HepG2 (cell line): Measurements from ENCODE around the gene TLCD1. TPM values are rescaled to one million over a fixed set of nuclear protein-coding genes. Genes with fewer than 3 reads are reported as not detected.

Experiments used
- ELF3 ChIP-seq: IDR thresholded peaks from 2 replicates; pipeline ENCODE4 v1.6.1; 2016; ENCODE audit warnings: missing genetic modification reagents, missing compliant biosample characterization
- HHEX ChIP-seq: IDR thresholded peaks from 2 replicates; pipeline ENCODE4 v1.6.1; 2016; ENCODE audit warnings: control low read depth
- MBNL3 ChIP-seq: fragments of 250-450 bp; sonication (Bioruptor Pico); conservative IDR thresholded peaks from 2 replicates; pipeline ENCODE4 v1.8.0; 2022; ENCODE audit warnings: mild to moderate bottlenecking, inconsistent platforms
- PHB2 ChIP-seq: fragments of 450-650 bp; IDR thresholded peaks from 2 replicates; pipeline ENCODE4 v1.6.1; 2018; ENCODE audit not compliant: partially characterized antibody
- TERF1 ChIP-seq: sonication (generic); formaldehyde crosslinking; IDR thresholded peaks from 2 replicates; pipeline ENCODE4 v1.8.0; 2022; ENCODE audit warnings: mild to moderate bottlenecking, missing genetic modification reagents, moderate library complexity
- THAP7 ChIP-seq: sonication (generic); formaldehyde crosslinking; IDR thresholded peaks from 2 replicates; pipeline ENCODE4 v1.8.1; 2023; ENCODE audit warnings: mild to moderate bottlenecking, missing genetic modification reagents
- TOPORS ChIP-seq: sonication (generic); formaldehyde crosslinking; IDR thresholded peaks from 2 replicates; pipeline ENCODE4 v1.8.0; 2023; ENCODE audit warnings: mild to moderate bottlenecking, missing genetic modification reagents
- ZFP90 ChIP-seq: sonication (generic); formaldehyde crosslinking; IDR thresholded peaks from 2 replicates; pipeline ENCODE4 v1.8.0; 2022; ENCODE audit warnings: missing genetic modification reagents, mild to moderate bottlenecking, inconsistent platforms, borderline replicate concordance
- ZNF784 ChIP-seq: sonication (generic); formaldehyde crosslinking; IDR thresholded peaks from 2 replicates; pipeline ENCODE4 v1.5.1; 2020; ENCODE audit warnings: missing genetic modification reagents, mild to moderate bottlenecking, borderline replicate concordance
- polyA plus RNA-seq, 8 experiments: library from polyadenylated mRNA; depleted of rRNA in 3 of 8; stranded (reverse) in 7 of 8; unstranded in 1 of 8; fragments of >200 nt; fragmentation: Illumina TruSeq in 4 of 8; extraction: Trizol in 4 of 8; gene quantifications; 2 replicates each; pipeline versions ENCODE4 v1.2.1 to v1.2.3, GENCODE V29; 2011 to 2016; ENCODE audit warnings: low read depth in 4 of 8, missing spikeins in 1 of 8, mixed read lengths in 1 of 8; ENCODE audit not compliant: insufficient read depth in 1 of 8
- total RNA-seq, 5 experiments: library from RNA; depleted of rRNA; stranded (reverse); fragments of >200 nt; fragmentation: Illumina TruSeq; extraction: Trizol; gene quantifications; 2 replicates each; pipeline ENCODE4 v1.2.3, GENCODE V29; 2016; ENCODE audit warnings: low read depth in 1 of 5
- TF ChIP-seq, protein P1 (sequence below): sonication (generic); formaldehyde crosslinking; IDR thresholded peaks from 2 replicates; pipeline ENCODE4 v1.5.0; 2020; ENCODE audit warnings: mild to moderate bottlenecking, missing genetic modification reagents
- TF ChIP-seq, protein P2 (sequence below): sonication (generic); formaldehyde crosslinking; IDR thresholded peaks from 2 replicates; pipeline ENCODE4 v1.4.0; 2020; ENCODE audit warnings: missing genetic modification reagents
- TF ChIP-seq, protein P3 (sequence below): sonication (generic); formaldehyde crosslinking; conservative IDR thresholded peaks from 2 replicates; pipeline ENCODE4 v1.4.0; 2020; ENCODE audit warnings: mild to moderate bottlenecking, missing genetic modification reagents, moderate library complexity

TLCD1 gene
- total and polyA plus RNA-seq, 2 of the 13 experiments (the other 11 are each of a cell fraction or from before 2014, with no cell fraction given): 14.9 to 19.6 TPM

DNA sequence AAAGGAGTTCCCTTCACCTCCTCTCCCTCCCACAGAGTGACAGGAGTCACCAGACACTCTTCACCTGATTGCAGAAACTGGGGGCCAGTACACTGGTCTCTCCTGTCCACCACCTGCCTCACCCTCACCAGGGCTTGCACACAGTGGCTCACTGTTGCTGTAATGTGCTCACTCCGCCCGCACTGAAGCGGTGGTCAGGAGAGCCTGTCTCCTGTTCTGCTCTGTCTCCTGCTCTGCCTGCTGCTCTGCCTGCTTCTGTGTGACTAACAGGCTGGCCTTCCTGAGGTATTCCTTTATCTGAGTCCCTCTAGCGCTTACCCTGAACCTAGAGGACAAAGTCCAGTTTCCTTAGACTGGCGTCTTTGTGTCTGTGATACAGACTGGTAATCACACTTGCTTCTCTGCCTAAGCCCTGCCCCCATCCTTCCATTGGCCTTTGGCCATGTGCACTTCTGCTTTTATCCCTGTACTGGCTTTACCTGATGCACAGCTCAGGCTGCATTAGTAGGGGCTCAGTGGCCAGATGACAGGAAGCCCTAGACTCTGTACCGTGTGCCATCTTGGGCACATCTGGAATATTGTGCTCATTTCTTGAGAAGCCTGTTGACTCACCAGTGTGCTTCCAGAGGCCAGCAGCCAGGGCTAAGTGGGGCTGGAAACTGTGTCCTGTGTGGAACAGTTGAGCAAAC lies 27.6 kb downstream of the TLCD1 start (continued):
- TF ChIP-seq, protein P1, sequence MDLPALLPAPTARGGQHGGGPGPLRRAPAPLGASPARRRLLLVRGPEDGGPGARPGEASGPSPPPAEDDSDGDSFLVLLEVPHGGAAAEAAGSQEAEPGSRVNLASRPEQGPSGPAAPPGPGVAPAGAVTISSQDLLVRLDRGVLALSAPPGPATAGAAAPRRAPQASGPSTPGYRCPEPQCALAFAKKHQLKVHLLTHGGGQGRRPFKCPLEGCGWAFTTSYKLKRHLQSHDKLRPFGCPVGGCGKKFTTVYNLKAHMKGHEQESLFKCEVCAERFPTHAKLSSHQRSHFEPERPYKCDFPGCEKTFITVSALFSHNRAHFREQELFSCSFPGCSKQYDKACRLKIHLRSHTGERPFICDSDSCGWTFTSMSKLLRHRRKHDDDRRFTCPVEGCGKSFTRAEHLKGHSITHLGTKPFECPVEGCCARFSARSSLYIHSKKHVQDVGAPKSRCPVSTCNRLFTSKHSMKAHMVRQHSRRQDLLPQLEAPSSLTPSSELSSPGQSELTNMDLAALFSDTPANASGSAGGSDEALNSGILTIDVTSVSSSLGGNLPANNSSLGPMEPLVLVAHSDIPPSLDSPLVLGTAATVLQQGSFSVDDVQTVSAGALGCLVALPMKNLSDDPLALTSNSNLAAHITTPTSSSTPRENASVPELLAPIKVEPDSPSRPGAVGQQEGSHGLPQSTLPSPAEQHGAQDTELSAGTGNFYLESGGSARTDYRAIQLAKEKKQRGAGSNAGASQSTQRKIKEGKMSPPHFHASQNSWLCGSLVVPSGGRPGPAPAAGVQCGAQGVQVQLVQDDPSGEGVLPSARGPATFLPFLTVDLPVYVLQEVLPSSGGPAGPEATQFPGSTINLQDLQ (CRISPR knock-in tag): no peak
- TF ChIP-seq THAP7 (no peak), TOPORS (CRISPR knock-in tag) (no peak), MBNL3 (CRISPR knock-in tag) (no peak), PHB2 (no peak), ZFP90 (CRISPR knock-in tag) (peak; percentile 47; the same call in 1 of the 2 replicates), TERF1 (CRISPR knock-in tag) (no peak), HHEX (CRISPR knock-in tag) (no peak), ZNF784 (CRISPR knock-in tag) (no peak; the same call in 1 of the 2 replicates), ELF3 (CRISPR knock-in tag) (peak; percentile 86; the same call in 1 of the 2 replicates)
- TF ChIP-seq, protein P2, sequence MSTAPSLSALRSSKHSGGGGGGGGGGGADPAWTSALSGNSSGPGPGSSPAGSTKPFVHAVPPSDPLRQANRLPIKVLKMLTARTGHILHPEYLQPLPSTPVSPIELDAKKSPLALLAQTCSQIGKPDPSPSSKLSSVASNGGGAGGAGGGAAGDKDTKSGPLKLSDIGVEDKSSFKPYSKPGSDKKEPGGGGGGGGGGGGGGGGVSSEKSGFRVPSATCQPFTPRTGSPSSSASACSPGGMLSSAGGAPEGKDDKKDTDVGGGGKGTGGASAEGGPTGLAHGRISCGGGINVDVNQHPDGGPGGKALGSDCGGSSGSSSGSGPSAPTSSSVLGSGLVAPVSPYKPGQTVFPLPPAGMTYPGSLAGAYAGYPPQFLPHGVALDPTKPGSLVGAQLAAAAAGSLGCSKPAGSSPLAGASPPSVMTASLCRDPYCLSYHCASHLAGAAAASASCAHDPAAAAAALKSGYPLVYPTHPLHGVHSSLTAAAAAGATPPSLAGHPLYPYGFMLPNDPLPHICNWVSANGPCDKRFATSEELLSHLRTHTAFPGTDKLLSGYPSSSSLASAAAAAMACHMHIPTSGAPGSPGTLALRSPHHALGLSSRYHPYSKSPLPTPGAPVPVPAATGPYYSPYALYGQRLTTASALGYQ (CRISPR knock-in tag): peak; percentile 73; the same call in 1 of the 2 replicates
- TF ChIP-seq, protein P3, sequence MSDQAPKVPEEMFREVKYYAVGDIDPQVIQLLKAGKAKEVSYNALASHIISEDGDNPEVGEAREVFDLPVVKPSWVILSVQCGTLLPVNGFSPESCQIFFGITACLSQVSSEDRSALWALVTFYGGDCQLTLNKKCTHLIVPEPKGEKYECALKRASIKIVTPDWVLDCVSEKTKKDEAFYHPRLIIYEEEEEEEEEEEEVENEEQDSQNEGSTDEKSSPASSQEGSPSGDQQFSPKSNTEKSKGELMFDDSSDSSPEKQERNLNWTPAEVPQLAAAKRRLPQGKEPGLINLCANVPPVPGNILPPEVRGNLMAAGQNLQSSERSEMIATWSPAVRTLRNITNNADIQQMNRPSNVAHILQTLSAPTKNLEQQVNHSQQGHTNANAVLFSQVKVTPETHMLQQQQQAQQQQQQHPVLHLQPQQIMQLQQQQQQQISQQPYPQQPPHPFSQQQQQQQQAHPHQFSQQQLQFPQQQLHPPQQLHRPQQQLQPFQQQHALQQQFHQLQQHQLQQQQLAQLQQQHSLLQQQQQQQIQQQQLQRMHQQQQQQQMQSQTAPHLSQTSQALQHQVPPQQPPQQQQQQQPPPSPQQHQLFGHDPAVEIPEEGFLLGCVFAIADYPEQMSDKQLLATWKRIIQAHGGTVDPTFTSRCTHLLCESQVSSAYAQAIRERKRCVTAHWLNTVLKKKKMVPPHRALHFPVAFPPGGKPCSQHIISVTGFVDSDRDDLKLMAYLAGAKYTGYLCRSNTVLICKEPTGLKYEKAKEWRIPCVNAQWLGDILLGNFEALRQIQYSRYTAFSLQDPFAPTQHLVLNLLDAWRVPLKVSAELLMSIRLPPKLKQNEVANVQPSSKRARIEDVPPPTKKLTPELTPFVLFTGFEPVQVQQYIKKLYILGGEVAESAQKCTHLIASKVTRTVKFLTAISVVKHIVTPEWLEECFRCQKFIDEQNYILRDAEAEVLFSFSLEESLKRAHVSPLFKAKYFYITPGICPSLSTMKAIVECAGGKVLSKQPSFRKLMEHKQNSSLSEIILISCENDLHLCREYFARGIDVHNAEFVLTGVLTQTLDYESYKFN: peak; percentile 97
